GM10847 (cell line): ENCODE results near the gene IL19.

Experiments used
- POLR2A ChIP-seq: IDR thresholded peaks from 2 replicates; pipeline ENCODE4 v1.6.1; 2011; ENCODE audit not compliant: insufficient read length; ENCODE audit errors: extremely low read depth

The IL19 gene

GRCh38 chr1:206788487-206789050 lies 18.0 kb downstream of the IL19 start:
- TF ChIP-seq POLR2A, result no peak

- TF ChIP-seq POLR2A, result no peak
These were observed 20.1 kb downstream of the IL19 start for GRCh38 chr1:206790502-206791250.

- no peak for TF ChIP-seq POLR2A
These were observed 22.5 kb downstream of the IL19 start for GRCh38 chr1:206792939-206793607.

- no peak for TF ChIP-seq POLR2A
These were observed 23.0 kb downstream of the IL19 start for GRCh38 chr1:206793620-206794019.

GRCh38 chr1:206794294-206794908 lies 23.8 kb downstream of the IL19 start:
- TF ChIP-seq POLR2A, result no peak

- TF ChIP-seq POLR2A, result no peak
These were observed 25.5 kb downstream of the IL19 start for GRCh38 chr1:206796116-206796515.

GRCh38 chr1:206796981-206797402 lies 26.4 kb downstream of the IL19 start:
- no peak for TF ChIP-seq POLR2A

- TF ChIP-seq POLR2A, result no peak
These were observed 27.2 kb downstream of the IL19 start for GRCh38 chr1:206797534-206798383.

- no peak for TF ChIP-seq POLR2A
These were observed 27.9 kb downstream of the IL19 start for GRCh38 chr1:206798384-206798996.

GRCh38 chr1:206799311-206799710 lies 28.7 kb downstream of the IL19 start:
- no peak for TF ChIP-seq POLR2A

- TF ChIP-seq POLR2A, result no peak
These were observed 29.8 kb downstream of the IL19 start for GRCh38 chr1:206800411-206800810.

- TF ChIP-seq POLR2A, result no peak
These were observed 30.3 kb downstream of the IL19 start for GRCh38 chr1:206800891-206801290.

- no peak for TF ChIP-seq POLR2A
These were observed 30.9 kb downstream of the IL19 start for GRCh38 chr1:206801467-206801866.

GRCh38 chr1:206802401-206802800 lies 31.8 kb downstream of the IL19 start:
- no peak for TF ChIP-seq POLR2A

GRCh38 chr1:206803221-206803730 lies 32.7 kb downstream of the IL19 start:
- no peak for TF ChIP-seq POLR2A
